HepG2 (cell line): ENCODE data around the gene STX5. TPM values are rescaled to one million over a fixed set of nuclear protein-coding genes. Genes with fewer than 3 reads are reported as not detected.
A peak's percentile ranks its signal among the peaks of the same experiment; 100 is the strongest.

Source experiments
- FOXP1 ChIP-seq, 2 experiments: fragments of 450-650 bp in 1 of 2; IDR thresholded peaks; 2 replicates each; pipeline ENCODE4 v1.6.1; 2017 to 2018; ENCODE audit warnings: antibody characterized with exemption in 1 of 2
- MTA1 ChIP-seq: sonication (generic); formaldehyde crosslinking; IDR thresholded peaks from 2 replicates; pipeline ENCODE4 v1.4.0; 2020; ENCODE audit warnings: missing genetic modification reagents, mild to moderate bottlenecking, borderline replicate concordance
- RCOR2 ChIP-seq: IDR thresholded peaks from 2 replicates; pipeline ENCODE4 v1.6.1; 2016; ENCODE audit warnings: missing biosample characterization, missing genetic modification reagents
- SIN3A ChIP-seq: IDR thresholded peaks from 2 replicates; pipeline ENCODE4 v1.6.1; 2011; ENCODE audit warnings: low read depth, mild to moderate bottlenecking, control low read depth, low read length, borderline replicate concordance
- SOX5 ChIP-seq: IDR thresholded peaks from 2 replicates; pipeline ENCODE4 v1.6.1; 2016; ENCODE audit warnings: borderline replicate concordance
- SSRP1 ChIP-seq: IDR thresholded peaks from 2 replicates; pipeline ENCODE4 v1.6.1; 2016; ENCODE audit warnings: control low read depth
- ZFP37 ChIP-seq: sonication (generic); formaldehyde crosslinking; IDR thresholded peaks from 2 replicates; pipeline ENCODE4 v1.4.0; 2020; ENCODE audit warnings: missing genetic modification reagents, borderline replicate concordance
- ZNF124 ChIP-seq: sonication (generic); formaldehyde crosslinking; IDR thresholded peaks from 2 replicates; pipeline ENCODE4 v1.4.0; 2020; ENCODE audit warnings: missing genetic modification reagents
- ZNF383 ChIP-seq: sonication (generic); formaldehyde crosslinking; IDR thresholded peaks from 2 replicates; pipeline ENCODE4 v1.4.0; 2020; ENCODE audit warnings: missing genetic modification reagents, mild to moderate bottlenecking, borderline replicate concordance
- polyA plus RNA-seq, 8 experiments: library from polyadenylated mRNA; depleted of rRNA in 3 of 8; stranded (reverse) in 7 of 8; unstranded in 1 of 8; fragments of >200 nt; fragmentation: Illumina TruSeq in 4 of 8; extraction: Trizol in 4 of 8; gene quantifications; 2 replicates each; pipeline versions ENCODE4 v1.2.1 to v1.2.3, GENCODE V29; 2011 to 2016; ENCODE audit warnings: low read depth in 4 of 8, missing spikeins in 1 of 8, mixed read lengths in 1 of 8; ENCODE audit not compliant: insufficient read depth in 1 of 8
- total RNA-seq, 5 experiments: library from RNA; depleted of rRNA; stranded (reverse); fragments of >200 nt; fragmentation: Illumina TruSeq; extraction: Trizol; gene quantifications; 2 replicates each; pipeline ENCODE4 v1.2.3, GENCODE V29; 2016; ENCODE audit warnings: low read depth in 1 of 5
- TF ChIP-seq, protein P1 (sequence below): sonication (generic); formaldehyde crosslinking; IDR thresholded peaks from 2 replicates; pipeline ENCODE4 v1.4.0; 2020; ENCODE audit warnings: missing genetic modification reagents, low read depth, mild to moderate bottlenecking, borderline replicate concordance
- TF ChIP-seq, protein P2 (sequence below): sonication (generic); formaldehyde crosslinking; IDR thresholded peaks from 2 replicates; pipeline ENCODE4 v1.8.1; 2023; ENCODE audit warnings: mild to moderate bottlenecking, missing genetic modification reagents
- TF ChIP-seq, protein P3 (sequence below): sonication (generic); formaldehyde crosslinking; IDR thresholded peaks from 2 replicates; pipeline ENCODE4 v1.8.0; 2022; ENCODE audit warnings: mild to moderate bottlenecking, missing genetic modification reagents, moderate library complexity
- TF ChIP-seq, protein P4 (sequence below): sonication (generic); formaldehyde crosslinking; IDR thresholded peaks from 2 replicates; pipeline ENCODE4 v1.4.0; 2020; ENCODE audit warnings: mild to moderate bottlenecking, missing genetic modification reagents
- TF ChIP-seq, protein P5 (sequence below): sonication (generic); formaldehyde crosslinking; IDR thresholded peaks from 2 replicates; pipeline ENCODE4 v1.5.0; 2020; ENCODE audit warnings: missing genetic modification reagents
- TF ChIP-seq, protein P6 (sequence below): IDR thresholded peaks from 2 replicates; pipeline ENCODE4 v1.6.1; 2018; ENCODE audit warnings: missing genetic modification reagents, mild to moderate bottlenecking, missing compliant biosample characterization
- TF ChIP-seq, protein P7 (sequence below): sonication (generic); formaldehyde crosslinking; IDR thresholded peaks from 2 replicates; pipeline ENCODE4 v1.4.0; 2020; ENCODE audit warnings: mild to moderate bottlenecking, missing genetic modification reagents
- TF ChIP-seq, protein P8 (sequence below): sonication (generic); formaldehyde crosslinking; IDR thresholded peaks from 2 replicates; pipeline ENCODE4 v1.5.1; 2020; ENCODE audit warnings: missing genetic modification reagents, mild to moderate bottlenecking, borderline replicate concordance

Gene STX5
- total and polyA plus RNA-seq, 2 of the 13 experiments (the other 11 are each of a cell fraction or from before 2014, with no cell fraction given): 26.9 to 30.0 TPM

DNA sequence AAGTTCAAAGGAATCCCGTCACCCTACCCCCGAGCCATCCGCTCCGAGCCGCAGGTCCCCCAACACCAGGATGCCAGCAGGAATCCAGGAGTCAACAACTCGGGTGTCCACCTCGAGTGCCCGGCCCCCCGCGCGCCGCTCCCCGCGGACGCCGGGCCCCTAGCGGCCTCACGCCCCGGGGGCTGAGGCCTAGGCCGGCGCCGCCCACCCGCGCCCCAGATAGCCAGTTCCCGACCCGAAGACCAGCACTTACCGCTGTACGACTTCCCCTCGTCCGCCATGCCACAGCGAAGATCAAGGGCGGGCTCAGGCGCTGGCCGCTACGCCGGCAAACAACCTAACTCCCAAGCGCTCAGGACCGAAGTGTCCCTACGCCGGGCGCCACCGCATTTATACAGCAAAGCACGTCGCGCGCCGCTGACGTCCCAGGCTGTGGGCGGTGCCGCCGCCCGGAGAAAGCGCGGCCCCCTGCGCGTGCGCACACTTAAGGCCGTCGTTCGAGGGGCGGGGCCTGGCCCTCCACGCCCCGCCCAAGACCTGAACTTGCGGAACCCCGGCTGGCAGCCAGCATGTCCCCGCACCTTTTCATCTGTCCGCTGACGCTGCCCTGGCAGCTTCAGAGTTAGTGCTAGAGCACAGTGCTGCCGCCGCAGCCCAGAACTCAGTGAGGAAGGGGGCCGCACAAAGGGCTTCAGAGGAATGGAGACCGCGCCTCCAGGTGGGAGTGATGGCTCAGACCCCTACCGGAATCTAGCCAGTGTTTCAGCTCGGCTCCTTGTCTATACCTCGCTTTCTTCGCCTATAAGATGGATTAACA lies 26.6 kb downstream of the STX5 start, which contains the start of gene NXF1 (continued):
- TF ChIP-seq, protein P1, sequence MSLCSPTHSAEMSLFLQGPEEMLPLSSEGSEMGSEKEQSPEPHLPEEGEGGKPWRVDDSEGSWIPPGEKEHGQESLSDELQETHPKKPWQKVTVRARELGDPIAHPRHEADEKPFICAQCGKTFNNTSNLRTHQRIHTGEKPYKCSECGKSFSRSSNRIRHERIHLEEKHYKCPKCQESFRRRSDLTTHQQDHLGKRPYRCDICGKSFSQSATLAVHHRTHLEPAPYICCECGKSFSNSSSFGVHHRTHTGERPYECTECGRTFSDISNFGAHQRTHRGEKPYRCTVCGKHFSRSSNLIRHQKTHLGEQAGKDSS (CRISPR knock-in tag): peak; percentile 96; the same call in 1 of the 2 replicates
- TF ChIP-seq ZNF124 (CRISPR knock-in tag) (peak; percentile 96), SOX5 (CRISPR knock-in tag) (peak; percentile 72), SSRP1 (CRISPR knock-in tag) (no peak; the same call in 1 of the 2 replicates), MTA1 (peak; percentile 86), ZNF383 (CRISPR knock-in tag) (no peak), FOXP1 (IDR thresholded peaks at IDR 0.05) (no peak), FOXP1 (CRISPR knock-in tag; IDR thresholded peaks at IDR 0.05) (no peak), RCOR2 (CRISPR knock-in tag) (no peak), SIN3A (peak; percentile 93; the same call in 1 of the 2 replicates), ZFP37 (CRISPR knock-in tag) (peak; percentile 68; the same call in 1 of the 2 replicates)
- TF ChIP-seq, protein P2, sequence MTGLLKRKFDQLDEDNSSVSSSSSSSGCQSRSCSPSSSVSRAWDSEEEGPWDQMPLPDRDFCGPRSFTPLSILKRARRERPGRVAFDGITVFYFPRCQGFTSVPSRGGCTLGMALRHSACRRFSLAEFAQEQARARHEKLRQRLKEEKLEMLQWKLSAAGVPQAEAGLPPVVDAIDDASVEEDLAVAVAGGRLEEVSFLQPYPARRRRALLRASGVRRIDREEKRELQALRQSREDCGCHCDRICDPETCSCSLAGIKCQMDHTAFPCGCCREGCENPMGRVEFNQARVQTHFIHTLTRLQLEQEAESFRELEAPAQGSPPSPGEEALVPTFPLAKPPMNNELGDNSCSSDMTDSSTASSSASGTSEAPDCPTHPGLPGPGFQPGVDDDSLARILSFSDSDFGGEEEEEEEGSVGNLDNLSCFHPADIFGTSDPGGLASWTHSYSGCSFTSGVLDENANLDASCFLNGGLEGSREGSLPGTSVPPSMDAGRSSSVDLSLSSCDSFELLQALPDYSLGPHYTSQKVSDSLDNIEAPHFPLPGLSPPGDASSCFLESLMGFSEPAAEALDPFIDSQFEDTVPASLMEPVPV (CRISPR knock-in tag): 0 out of 2 replicates have a peak, but pooled peaks have one; percentile 60
- TF ChIP-seq, protein P3, sequence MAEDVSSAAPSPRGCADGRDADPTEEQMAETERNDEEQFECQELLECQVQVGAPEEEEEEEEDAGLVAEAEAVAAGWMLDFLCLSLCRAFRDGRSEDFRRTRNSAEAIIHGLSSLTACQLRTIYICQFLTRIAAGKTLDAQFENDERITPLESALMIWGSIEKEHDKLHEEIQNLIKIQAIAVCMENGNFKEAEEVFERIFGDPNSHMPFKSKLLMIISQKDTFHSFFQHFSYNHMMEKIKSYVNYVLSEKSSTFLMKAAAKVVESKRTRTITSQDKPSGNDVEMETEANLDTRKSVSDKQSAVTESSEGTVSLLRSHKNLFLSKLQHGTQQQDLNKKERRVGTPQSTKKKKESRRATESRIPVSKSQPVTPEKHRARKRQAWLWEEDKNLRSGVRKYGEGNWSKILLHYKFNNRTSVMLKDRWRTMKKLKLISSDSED (CRISPR knock-in tag): no peak
- TF ChIP-seq, protein P4, sequence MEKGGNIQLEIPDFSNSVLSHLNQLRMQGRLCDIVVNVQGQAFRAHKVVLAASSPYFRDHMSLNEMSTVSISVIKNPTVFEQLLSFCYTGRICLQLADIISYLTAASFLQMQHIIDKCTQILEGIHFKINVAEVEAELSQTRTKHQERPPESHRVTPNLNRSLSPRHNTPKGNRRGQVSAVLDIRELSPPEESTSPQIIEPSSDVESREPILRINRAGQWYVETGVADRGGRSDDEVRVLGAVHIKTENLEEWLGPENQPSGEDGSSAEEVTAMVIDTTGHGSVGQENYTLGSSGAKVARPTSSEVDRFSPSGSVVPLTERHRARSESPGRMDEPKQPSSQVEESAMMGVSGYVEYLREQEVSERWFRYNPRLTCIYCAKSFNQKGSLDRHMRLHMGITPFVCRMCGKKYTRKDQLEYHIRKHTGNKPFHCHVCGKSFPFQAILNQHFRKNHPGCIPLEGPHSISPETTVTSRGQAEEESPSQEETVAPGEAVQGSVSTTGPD (CRISPR knock-in tag): no peak
- TF ChIP-seq, protein P5, sequence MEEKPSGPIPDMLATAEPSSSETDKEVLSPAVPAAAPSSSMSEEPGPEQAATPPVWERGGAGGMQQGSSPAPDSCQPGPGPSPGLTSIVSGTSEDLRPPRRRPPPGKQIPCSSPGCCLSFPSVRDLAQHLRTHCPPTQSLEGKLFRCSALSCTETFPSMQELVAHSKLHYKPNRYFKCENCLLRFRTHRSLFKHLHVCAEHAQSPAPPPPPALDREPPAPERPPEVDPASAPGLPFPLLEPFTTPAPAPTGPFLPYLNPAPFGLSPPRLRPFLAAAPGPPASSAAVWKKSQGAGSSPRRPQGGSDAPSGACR: no peak
- TF ChIP-seq, protein P6, sequence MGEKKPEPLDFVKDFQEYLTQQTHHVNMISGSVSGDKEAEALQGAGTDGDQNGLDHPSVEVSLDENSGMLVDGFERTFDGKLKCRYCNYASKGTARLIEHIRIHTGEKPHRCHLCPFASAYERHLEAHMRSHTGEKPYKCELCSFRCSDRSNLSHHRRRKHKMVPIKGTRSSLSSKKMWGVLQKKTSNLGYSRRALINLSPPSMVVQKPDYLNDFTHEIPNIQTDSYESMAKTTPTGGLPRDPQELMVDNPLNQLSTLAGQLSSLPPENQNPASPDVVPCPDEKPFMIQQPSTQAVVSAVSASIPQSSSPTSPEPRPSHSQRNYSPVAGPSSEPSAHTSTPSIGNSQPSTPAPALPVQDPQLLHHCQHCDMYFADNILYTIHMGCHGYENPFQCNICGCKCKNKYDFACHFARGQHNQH: peak; percentile 88
- TF ChIP-seq, protein P7, sequence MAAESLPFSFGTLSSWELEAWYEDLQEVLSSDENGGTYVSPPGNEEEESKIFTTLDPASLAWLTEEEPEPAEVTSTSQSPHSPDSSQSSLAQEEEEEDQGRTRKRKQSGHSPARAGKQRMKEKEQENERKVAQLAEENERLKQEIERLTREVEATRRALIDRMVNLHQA: 0 out of 2 replicates have a peak, but pooled peaks have one; percentile 49
- TF ChIP-seq, protein P8, sequence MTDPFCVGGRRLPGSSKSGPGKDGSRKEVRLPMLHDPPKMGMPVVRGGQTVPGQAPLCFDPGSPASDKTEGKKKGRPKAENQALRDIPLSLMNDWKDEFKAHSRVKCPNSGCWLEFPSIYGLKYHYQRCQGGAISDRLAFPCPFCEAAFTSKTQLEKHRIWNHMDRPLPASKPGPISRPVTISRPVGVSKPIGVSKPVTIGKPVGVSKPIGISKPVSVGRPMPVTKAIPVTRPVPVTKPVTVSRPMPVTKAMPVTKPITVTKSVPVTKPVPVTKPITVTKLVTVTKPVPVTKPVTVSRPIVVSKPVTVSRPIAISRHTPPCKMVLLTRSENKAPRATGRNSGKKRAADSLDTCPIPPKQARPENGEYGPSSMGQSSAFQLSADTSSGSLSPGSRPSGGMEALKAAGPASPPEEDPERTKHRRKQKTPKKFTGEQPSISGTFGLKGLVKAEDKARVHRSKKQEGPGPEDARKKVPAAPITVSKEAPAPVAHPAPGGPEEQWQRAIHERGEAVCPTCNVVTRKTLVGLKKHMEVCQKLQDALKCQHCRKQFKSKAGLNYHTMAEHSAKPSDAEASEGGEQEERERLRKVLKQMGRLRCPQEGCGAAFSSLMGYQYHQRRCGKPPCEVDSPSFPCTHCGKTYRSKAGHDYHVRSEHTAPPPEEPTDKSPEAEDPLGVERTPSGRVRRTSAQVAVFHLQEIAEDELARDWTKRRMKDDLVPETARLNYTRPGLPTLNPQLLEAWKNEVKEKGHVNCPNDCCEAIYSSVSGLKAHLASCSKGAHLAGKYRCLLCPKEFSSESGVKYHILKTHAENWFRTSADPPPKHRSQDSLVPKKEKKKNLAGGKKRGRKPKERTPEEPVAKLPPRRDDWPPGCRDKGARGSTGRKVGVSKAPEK (CRISPR knock-in tag): no peak
